Right lobe of liver (tissue), 4 donors: ENCODE data around the gene TBCCD1.

Experiments used
- CTCF ChIP-seq, 4 donors: fragments of 200-600 bp in 3 of 4; fragments of 450-650 bp in 1 of 4; IDR thresholded peaks; one replicate each; pipeline versions ENCODE4 v1.5.1 to v1.8.0; 2016 to 2022; ENCODE audit warnings: antibody characterized with exemption in 4 of 4, mild to moderate bottlenecking in 2 of 4
- POLR2A ChIP-seq: fragments of 450-650 bp; IDR thresholded peaks from one replicate; pipeline ENCODE4 v1.6.1; 2017; ENCODE audit warnings: antibody characterized with exemption, mild to moderate bottlenecking
- donor health status: DM: no; HTN: no; CAD: no.
- donor health status: DM: no; HTN: no; CAD: no.
- donor health status: DM: no; HTN: yes; CAD: no.

GRCh38 chr3:186497608-186498007, 69.5 kb downstream of the TBCCD1 start:
- no peak for TF ChIP-seq CTCF (IDR thresholded peaks at IDR 0.05)
- no peak for TF ChIP-seq POLR2A
